Body of pancreas (tissue), 4 donors: ENCODE measurements around the gene CD209. TPM values are rescaled to one million over a fixed set of nuclear protein-coding genes. Genes with fewer than 3 reads are reported as not detected.

Source experiments
- ATAC-seq: fragments of 150-250 bp; one replicate; pipeline ENCODE4 v1.9.1; 2016
- DNase-seq, 4 donors: peaks; one replicate each; pipeline ENCODE4 v3.0.0-alpha.2; 2019
- H3K27ac ChIP-seq, 4 donors: fragments of 200-600 bp; sonication (generic); 1 replicate in 3 of 4; 2 replicates in 1 of 4; pipeline versions ENCODE4 v1.5.1 to v1.6.1; 2016 to 2019; ENCODE audit warnings: mild to moderate bottlenecking in 1 of 4, mixed read lengths in 1 of 4, moderate library complexity in 1 of 4
- H3K27me3 ChIP-seq, 2 donors: fragments of 200-600 bp; sonication (generic); one replicate each; pipeline ENCODE4 v1.6.0; 2016; ENCODE audit warnings: mild to moderate bottlenecking in 1 of 2
- H3K36me3 ChIP-seq, 2 donors: fragments of 200-600 bp; sonication (generic); replicated peaks in 1 of 2; 2 replicates each; pipeline ENCODE4 v1.5.1; 2016; ENCODE audit warnings: low read depth in 2 of 2; ENCODE audit not compliant: insufficient read depth in 1 of 2
- H3K4me1 ChIP-seq: fragments of 200-600 bp; sonication (generic); one replicate; pipeline ENCODE4 v1.6.0; 2016
- H3K4me3 ChIP-seq, 2 donors: fragments of 200-600 bp; sonication (generic); 1 replicate in 1 of 2; 2 replicates in 1 of 2; pipeline ENCODE4 v1.5.1; 2016 to 2019
- H3K9me3 ChIP-seq, 3 donors: fragments of 200-600 bp; sonication (generic); 1 replicate in 2 of 3; 2 replicates in 1 of 3; pipeline ENCODE4 v1.5.1; 2016
- POLR2A ChIP-seq, 3 donors: fragments of 450-650 bp; IDR thresholded peaks; one replicate each; pipeline ENCODE4 v1.6.1; 2016; ENCODE audit warnings: antibody characterized with exemption in 3 of 3, mild to moderate bottlenecking in 2 of 3
- WGBS, 2 donors: methylation state at CpG; one replicate each; pipeline ENCODE4 v1.1.5; 2017; 5-methylcytosine and 5-hydroxymethylcytosine counted together
- intact Hi-C: fragments of 100-400 bp; cut with DNase I; formaldehyde crosslinking; loops from one replicate; pipeline ENCODE4 v1.15.1; 2023
- total RNA-seq, 2 donors: library from RNA; depleted of rRNA; stranded (reverse); fragments of >200 nt; gene quantifications; one replicate each; pipeline ENCODE4 v1.1.0, GENCODE V29; 2016
- TF ChIP-seq, protein P1 (sequence below), 7 experiments: fragments of 450-650 bp in 4 of 7; fragments of 200-600 bp in 3 of 7; sonication (generic) in 3 of 7; IDR thresholded peaks; one replicate each; pipeline ENCODE4 v1.5.1; 2016 to 2019; ENCODE audit warnings: antibody characterized with exemption in 7 of 7

Gene CD209
- total RNA-seq, 2 donors from 2014 or later = 1.6 to 2.0 TPM

DNA sequence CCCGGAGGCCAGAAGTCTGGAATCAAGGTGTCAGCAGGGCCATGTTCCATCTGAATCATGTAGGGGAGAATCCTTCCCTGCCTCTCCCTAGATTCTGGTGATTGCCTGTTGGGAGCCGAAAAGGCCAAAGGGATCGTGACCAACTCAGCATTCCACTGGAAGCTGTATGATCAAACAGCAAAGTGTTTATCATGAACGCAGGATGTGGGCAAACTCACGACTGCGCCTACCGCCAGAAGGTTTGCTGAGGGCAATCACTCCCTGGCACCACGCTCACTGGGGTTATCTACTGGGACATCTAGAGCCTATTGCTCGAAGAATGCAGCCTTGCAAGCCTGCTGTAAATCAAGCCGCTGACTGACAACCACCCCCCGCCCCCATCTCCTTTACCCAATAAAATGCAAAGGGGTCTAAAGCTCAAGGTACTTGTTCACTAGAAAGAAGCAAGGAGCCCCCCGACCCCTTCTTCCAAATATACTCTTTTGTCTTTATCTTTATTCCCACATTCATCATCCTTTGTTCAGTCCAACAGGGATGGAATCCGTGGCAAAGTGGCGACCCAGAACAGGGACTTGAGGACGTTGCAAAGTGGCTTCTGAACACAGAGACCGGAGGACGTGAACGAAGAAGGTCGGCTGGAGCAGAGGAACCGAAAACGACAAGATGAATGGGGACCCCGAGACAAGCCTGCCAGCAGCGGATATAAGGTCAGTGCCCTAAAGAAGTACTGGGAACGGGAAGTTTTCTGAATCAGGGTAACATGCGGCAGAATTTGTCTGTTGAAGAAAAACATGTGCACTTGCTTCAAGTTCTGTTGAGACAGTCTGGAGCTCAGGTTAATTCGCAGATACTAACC, 32.5 kb upstream of the CD209 start:
- TF ChIP-seq POLR2A (IDR thresholded peaks at IDR 0.05) = no peak
- TF ChIP-seq, protein P1, sequence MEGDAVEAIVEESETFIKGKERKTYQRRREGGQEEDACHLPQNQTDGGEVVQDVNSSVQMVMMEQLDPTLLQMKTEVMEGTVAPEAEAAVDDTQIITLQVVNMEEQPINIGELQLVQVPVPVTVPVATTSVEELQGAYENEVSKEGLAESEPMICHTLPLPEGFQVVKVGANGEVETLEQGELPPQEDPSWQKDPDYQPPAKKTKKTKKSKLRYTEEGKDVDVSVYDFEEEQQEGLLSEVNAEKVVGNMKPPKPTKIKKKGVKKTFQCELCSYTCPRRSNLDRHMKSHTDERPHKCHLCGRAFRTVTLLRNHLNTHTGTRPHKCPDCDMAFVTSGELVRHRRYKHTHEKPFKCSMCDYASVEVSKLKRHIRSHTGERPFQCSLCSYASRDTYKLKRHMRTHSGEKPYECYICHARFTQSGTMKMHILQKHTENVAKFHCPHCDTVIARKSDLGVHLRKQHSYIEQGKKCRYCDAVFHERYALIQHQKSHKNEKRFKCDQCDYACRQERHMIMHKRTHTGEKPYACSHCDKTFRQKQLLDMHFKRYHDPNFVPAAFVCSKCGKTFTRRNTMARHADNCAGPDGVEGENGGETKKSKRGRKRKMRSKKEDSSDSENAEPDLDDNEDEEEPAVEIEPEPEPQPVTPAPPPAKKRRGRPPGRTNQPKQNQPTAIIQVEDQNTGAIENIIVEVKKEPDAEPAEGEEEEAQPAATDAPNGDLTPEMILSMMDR (IDR thresholded peaks at IDR 0.05) = no peak
- Histone ChIP-seq H3K27me3 (peaks cover 0 to 4% of the 10 kb centered on the region in 2 donors), H3K9me3 (no peaks in the 10 kb centered on the region), H3K36me3 (no peaks in the 10 kb centered on the region), H3K4me3 (no peak overlapping the region), H3K27ac (no peak overlapping the region), H3K4me1 (no peaks in the 10 kb centered on the region)
- ATAC-seq (no peak), DNase-seq (no peak)
- 65 to 71% methylated on average over 19 to 25 of the region's 26 CpGs for WGBS, 2 donors
- intact Hi-C loops = no loop called here

DNA sequence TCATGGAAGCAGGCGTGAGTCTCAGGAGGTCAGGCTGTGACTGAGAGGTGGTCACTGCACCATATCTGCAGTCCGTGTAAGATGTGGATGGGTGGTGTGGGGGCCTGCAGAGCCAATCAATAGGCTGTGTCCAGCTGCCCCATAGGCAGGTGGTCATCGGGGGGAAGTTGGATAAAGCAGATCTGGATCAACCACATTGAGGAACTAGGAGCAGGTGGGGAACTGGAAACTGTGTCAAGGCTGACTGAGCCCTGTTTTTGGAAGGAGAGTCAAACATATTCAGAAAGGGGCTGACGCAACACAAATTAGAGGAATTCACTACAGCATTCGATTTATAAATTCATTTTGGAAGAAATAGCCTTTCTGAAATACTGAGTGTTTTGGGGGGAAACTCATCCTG, 30.7 kb upstream of the CD209 start:
- intact Hi-C loops = no loop called here
- no peak for TF ChIP-seq POLR2A (IDR thresholded peaks at IDR 0.05)
- 52 to 61% methylated on average over 5 of the region's 5 CpGs for WGBS, 2 donors
- H3K4me1 ChIP-seq = no peaks in the 10 kb centered on the region
- H3K36me3 ChIP-seq = no peaks in the 10 kb centered on the region
- no peak overlapping the region for H3K4me3 ChIP-seq
- peak in 1 of 4 donors; percentile 15 for DNase-seq
- ATAC-seq = no peak
- H3K9me3 ChIP-seq = no peaks in the 10 kb centered on the region
- no peak overlapping the region for H3K27ac ChIP-seq
- H3K27me3 ChIP-seq = no peaks in the 10 kb centered on the region

DNA sequence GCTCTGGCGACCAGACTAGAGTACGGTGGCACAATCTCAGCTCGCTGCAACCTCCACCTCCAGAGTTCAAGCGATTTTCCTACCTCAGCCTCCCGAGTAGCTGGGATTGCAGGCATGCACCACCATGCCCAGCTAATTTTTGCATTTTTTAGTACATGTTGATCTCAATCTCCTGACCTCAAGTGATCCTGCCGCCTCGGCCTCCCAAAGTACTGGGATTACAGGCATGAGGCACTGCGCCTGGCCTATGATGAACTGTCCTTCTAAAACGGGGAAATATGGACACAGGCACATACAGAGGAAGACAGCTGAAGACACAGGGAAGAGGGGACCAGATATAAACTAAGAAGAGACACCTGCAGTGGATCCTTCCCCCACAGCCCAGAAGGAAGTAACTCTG, 28.4 kb upstream of the CD209 start:
- H3K9me3 ChIP-seq = no peaks in the 10 kb centered on the region
- no peaks in the 10 kb centered on the region for H3K4me1 ChIP-seq

DNA sequence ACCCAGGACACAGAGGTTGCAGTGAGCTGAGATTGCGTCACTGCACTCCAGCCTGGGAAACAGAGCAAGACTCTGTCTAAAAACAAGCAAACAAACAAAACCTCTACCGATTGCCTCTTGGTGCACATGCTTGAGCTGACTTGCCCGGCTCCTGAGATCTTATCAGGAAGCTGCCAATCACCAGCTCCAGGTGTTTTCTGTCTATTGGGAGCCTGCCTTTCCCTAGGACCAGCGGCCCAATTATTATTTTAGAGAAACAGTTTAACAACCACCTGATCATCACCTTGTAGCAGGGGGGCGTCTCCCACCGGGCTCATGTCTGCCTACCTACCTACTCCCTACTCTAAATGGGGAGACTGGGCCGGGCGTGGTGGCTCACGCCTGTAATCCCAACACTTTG, 26.5 kb upstream of the CD209 start:
- WGBS, 2 donors = 48 to 61% methylated on average over 9 of the region's 9 CpGs
- no peaks in the 10 kb centered on the region for H3K36me3 ChIP-seq
- intact Hi-C loops = no loop called here
- TF ChIP-seq, protein P1 (IDR thresholded peaks at IDR 0.05) = no peak
- TF ChIP-seq POLR2A (IDR thresholded peaks at IDR 0.05) = no peak
- ATAC-seq (peak; percentile 33), DNase-seq (peak in 2 of 4 donors; percentile 33 to 52)
- no peaks in the 10 kb centered on the region for H3K9me3 ChIP-seq
- H3K27me3 ChIP-seq = no peaks in the 10 kb centered on the region
- H3K27ac ChIP-seq = no peak overlapping the region
- H3K4me1 ChIP-seq = no peaks in the 10 kb centered on the region
- H3K4me3 ChIP-seq = no peak overlapping the region

More for the DNA sequence above, 28.4 kb upstream of the CD209 start:
- TF ChIP-seq POLR2A (IDR thresholded peaks at IDR 0.05) = no peak
- TF ChIP-seq, protein P1 (IDR thresholded peaks at IDR 0.05) = no peak
- WGBS, 2 donors = 87 to 91% methylated on average over 9 of the region's 9 CpGs
- intact Hi-C loops = no loop called here
- no peaks in the 10 kb centered on the region for H3K27me3 ChIP-seq
- no peak overlapping the region for H3K27ac ChIP-seq
- no peaks in the 10 kb centered on the region for H3K36me3 ChIP-seq
- no peak for DNase-seq
- no peak for ATAC-seq
- no peak overlapping the region for H3K4me3 ChIP-seq

DNA sequence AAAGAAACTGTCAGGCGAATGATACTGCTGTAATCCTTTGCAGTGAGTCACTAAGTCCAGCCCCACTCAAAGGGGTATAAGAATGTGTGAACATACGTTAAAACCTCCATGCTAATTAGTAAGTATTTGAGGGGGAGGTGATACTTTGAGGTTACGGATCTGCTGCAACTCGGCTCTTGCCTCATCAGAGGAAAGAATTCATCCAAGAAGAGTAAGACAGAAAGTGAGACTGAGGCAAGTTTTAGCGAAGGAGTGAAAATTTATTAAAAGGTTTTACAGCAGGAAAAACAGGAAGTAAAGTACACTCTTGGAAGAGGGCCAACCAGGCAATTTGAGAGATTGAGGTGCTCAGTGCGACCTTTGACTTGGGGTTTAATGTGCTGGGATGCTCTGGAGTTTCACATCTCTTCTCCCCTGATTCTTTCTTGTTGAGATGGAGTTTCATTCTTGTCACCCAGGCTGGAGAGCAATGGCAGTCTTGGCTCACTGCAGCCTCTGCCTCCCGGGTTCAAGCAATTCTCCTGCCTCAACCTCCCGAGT, 25.5 kb upstream of the CD209 start:
- H3K4me3 ChIP-seq = no peak overlapping the region
- intact Hi-C loops = no loop called here
- WGBS, 2 donors = 62 to 65% methylated on average over 8 of the region's 8 CpGs
- no peak for ATAC-seq
- H3K36me3 ChIP-seq = no peaks in the 10 kb centered on the region
- TF ChIP-seq, protein P1 (IDR thresholded peaks at IDR 0.05) = no peak
- TF ChIP-seq POLR2A (IDR thresholded peaks at IDR 0.05) = no peak
- no peaks in the 10 kb centered on the region for H3K27me3 ChIP-seq
- H3K9me3 ChIP-seq = no peaks in the 10 kb centered on the region
- no peak overlapping the region for H3K27ac ChIP-seq
- no peak for DNase-seq
- no peaks in the 10 kb centered on the region for H3K4me1 ChIP-seq
